ENCODE results near the gene NDUFS2. TPM values are rescaled to one million over a fixed set of nuclear protein-coding genes. Genes with fewer than 3 reads are reported as not detected.

Gene NDUFS2
- total and polyA plus RNA-seq, 2 of the 8 experiments (the other 6 are each of a cell fraction or from before 2014, with no cell fraction given), result 95.1 to 113 TPM

- no peak for TF ChIP-seq HDAC6 (IDR thresholded peaks at IDR 0.05; ENCODE audit: low read depth, low read length)
- TF ChIP-seq E2F6 (IDR thresholded peaks at IDR 0.05), result no peak
- no peak for TF ChIP-seq GABPA (IDR thresholded peaks at IDR 0.05; ENCODE audit: borderline replicate concordance, insufficient read depth, low read length)
- no peak for TF ChIP-seq EZH2 (IDR thresholded peaks at IDR 0.05; ENCODE audit: low read depth, low read length, severe bottlenecking)
- no peak for TF ChIP-seq CBX5 (IDR thresholded peaks at IDR 0.05; ENCODE audit: low read depth, low read length)
These were observed 13.1 kb upstream of the NDUFS2 start (continued) for GRCh38 chr1:161189036-161189435.

Measured in H1 (cell line).